HEK293 (cell line): Measurements from ENCODE around the gene C2CD5.

Experiments
- YY1 ChIP-seq: fragments of 450-650 bp; formaldehyde crosslinking; IDR thresholded peaks from 2 replicates; pipeline ENCODE4 v1.5.1; 2018; ENCODE audit warnings: missing biosample characterization, missing genetic modification characterization
- ZNF366 ChIP-seq: fragments of 450-650 bp; formaldehyde crosslinking; conservative IDR thresholded peaks from 2 replicates; pipeline ENCODE4 v1.5.1; 2016; ENCODE audit warnings: missing biosample characterization, missing genetic modification characterization
- ZNF416 ChIP-seq: fragments of 450-650 bp; formaldehyde crosslinking; IDR thresholded peaks from 2 replicates; pipeline ENCODE4 v1.5.1; 2016; ENCODE audit warnings: missing biosample characterization, missing genetic modification characterization
- ZNF473 ChIP-seq: fragments of 450-650 bp; formaldehyde crosslinking; IDR thresholded peaks from 2 replicates; pipeline ENCODE4 v1.5.1; 2017; ENCODE audit warnings: missing biosample characterization, missing genetic modification characterization
- TF ChIP-seq, protein P1 (sequence below): fragments of 450-650 bp; formaldehyde crosslinking; IDR thresholded peaks from 2 replicates; pipeline ENCODE4 v1.5.1; 2016; ENCODE audit warnings: missing biosample characterization, missing genetic modification characterization
- TF ChIP-seq, protein P2 (sequence below): fragments of 450-650 bp; formaldehyde crosslinking; IDR thresholded peaks from 2 replicates; pipeline ENCODE4 v1.5.1; 2016; ENCODE audit warnings: missing biosample characterization, missing genetic modification characterization

DNA sequence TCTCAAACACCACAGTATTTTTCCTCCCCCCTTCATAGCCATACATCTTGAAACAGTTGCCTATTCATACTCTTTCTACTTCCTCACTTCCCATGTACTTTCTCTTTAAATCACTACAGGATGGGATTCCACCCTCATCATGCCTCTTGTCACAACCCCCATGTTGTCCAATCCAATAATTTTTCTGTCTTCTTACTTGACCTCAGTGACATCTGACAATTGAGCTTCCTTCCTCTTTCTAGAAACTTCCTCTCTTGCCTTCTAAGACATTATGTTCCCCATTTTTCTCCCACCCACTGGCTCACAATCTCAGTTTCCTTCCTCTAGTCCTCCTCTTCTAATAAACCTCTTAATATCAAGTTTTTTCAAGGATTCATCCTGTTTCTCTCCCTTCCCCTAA, 5.3 kb downstream of the C2CD5 start:
- TF ChIP-seq ZNF416 (tag by site-specific recombination) (no peak), ZNF473 (tag by site-specific recombination) (no peak), ZNF366 (no peak), YY1 (tag by site-specific recombination) (no peak)
- TF ChIP-seq, protein P1, sequence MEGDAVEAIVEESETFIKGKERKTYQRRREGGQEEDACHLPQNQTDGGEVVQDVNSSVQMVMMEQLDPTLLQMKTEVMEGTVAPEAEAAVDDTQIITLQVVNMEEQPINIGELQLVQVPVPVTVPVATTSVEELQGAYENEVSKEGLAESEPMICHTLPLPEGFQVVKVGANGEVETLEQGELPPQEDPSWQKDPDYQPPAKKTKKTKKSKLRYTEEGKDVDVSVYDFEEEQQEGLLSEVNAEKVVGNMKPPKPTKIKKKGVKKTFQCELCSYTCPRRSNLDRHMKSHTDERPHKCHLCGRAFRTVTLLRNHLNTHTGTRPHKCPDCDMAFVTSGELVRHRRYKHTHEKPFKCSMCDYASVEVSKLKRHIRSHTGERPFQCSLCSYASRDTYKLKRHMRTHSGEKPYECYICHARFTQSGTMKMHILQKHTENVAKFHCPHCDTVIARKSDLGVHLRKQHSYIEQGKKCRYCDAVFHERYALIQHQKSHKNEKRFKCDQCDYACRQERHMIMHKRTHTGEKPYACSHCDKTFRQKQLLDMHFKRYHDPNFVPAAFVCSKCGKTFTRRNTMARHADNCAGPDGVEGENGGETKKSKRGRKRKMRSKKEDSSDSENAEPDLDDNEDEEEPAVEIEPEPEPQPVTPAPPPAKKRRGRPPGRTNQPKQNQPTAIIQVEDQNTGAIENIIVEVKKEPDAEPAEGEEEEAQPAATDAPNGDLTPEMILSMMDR (tag by site-specific recombination), result no peak
- TF ChIP-seq, protein P2, sequence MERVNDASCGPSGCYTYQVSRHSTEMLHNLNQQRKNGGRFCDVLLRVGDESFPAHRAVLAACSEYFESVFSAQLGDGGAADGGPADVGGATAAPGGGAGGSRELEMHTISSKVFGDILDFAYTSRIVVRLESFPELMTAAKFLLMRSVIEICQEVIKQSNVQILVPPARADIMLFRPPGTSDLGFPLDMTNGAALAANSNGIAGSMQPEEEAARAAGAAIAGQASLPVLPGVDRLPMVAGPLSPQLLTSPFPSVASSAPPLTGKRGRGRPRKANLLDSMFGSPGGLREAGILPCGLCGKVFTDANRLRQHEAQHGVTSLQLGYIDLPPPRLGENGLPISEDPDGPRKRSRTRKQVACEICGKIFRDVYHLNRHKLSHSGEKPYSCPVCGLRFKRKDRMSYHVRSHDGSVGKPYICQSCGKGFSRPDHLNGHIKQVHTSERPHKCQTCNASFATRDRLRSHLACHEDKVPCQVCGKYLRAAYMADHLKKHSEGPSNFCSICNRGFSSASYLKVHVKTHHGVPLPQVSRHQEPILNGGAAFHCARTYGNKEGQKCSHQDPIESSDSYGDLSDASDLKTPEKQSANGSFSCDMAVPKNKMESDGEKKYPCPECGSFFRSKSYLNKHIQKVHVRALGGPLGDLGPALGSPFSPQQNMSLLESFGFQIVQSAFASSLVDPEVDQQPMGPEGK (tag by site-specific recombination), result no peak
